ENCODE data around the gene CPNE6.

The CPNE6 gene

DNA sequence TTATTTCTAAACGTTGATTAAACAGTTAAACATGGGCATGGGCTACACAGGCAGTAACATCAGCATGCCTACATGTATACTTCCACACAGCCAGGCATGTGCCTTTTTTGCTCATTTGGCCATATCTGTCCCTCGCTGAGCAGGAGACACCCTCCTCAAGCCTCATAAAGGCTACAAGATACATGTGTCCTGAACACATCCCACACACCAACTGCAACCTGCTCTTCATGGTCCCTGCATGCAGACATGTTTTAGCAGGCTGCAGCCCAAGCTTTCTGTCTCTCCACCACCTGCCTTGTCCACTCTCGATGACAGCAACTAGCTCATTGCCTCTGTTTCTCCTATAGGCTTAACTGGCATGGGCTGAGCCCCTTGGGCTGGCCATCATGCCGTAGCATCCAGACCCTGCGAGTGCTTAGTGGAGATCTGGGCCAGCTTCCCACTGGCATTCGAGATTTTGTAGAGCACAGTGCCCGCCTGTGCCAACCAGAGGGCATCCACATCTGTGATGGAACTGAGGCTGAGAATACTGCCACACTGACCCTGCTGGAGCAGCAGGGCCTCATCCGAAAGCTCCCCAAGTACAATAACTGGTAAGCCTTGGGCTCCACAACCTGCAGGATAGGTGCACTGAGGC is 25.3 kb downstream of the CPNE6 start:
- Mint-ChIP-seq H3K9me3 (no peaks in the 10 kb centered on the region), H3K4me3 (peak overlapping the region; percentile 58 to 81 (median 71)), H3K4me1 (peaks cover 23% of the 10 kb centered on the region), H3K36me3 (ENCODE audit: low read depth) (no peaks in the 10 kb centered on the region), H3K27ac (peak overlapping the region in 1 of 3 experiments; percentile 70), H3K27me3 (ENCODE audit: low read depth) (peaks cover 7% of the 10 kb centered on the region)
- TF ChIP-seq, protein P1, sequence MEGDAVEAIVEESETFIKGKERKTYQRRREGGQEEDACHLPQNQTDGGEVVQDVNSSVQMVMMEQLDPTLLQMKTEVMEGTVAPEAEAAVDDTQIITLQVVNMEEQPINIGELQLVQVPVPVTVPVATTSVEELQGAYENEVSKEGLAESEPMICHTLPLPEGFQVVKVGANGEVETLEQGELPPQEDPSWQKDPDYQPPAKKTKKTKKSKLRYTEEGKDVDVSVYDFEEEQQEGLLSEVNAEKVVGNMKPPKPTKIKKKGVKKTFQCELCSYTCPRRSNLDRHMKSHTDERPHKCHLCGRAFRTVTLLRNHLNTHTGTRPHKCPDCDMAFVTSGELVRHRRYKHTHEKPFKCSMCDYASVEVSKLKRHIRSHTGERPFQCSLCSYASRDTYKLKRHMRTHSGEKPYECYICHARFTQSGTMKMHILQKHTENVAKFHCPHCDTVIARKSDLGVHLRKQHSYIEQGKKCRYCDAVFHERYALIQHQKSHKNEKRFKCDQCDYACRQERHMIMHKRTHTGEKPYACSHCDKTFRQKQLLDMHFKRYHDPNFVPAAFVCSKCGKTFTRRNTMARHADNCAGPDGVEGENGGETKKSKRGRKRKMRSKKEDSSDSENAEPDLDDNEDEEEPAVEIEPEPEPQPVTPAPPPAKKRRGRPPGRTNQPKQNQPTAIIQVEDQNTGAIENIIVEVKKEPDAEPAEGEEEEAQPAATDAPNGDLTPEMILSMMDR (IDR thresholded peaks at IDR 0.05; ENCODE audit: unreplicated experiment in 3 of 3): no peak

DNA sequence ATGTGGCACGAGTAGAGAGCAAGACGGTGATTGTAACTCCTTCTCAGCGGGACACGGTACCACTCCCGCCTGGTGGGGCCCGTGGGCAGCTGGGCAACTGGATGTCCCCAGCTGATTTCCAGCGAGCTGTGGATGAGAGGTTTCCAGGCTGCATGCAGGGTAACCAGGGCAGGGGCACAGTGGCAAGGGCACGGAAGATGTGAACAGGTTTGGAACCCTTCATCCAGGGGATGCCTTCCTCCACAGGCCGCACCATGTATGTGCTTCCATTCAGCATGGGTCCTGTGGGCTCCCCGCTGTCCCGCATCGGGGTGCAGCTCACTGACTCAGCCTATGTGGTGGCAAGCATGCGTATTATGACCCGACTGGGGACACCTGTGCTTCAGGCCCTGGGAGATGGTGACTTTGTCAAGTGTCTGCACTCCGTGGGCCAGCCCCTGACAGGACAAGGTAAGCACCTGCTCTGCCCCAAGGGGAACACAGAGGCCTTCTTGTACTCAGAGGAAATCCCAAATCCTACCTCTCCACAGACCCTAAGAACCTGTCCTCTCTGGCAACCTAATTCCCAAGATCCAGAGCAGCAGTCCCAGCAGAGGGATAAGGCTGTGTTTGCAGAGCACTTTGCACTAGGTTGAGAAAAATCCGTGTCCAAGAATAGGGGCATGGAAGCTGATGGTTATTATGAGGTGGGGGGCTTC is 27.0 kb downstream of the CPNE6 start:
- no peak overlapping the region for H3K27ac Mint-ChIP-seq
- peaks cover 7% of the 10 kb centered on the region for H3K27me3 Mint-ChIP-seq (ENCODE audit: low read depth)
- H3K4me3 Mint-ChIP-seq: no peak overlapping the region
- H3K9me3 Mint-ChIP-seq: no peaks in the 10 kb centered on the region
- H3K36me3 Mint-ChIP-seq (ENCODE audit: low read depth): peaks cover 4% of the 10 kb centered on the region
- peaks cover 15% of the 10 kb centered on the region for H3K4me1 Mint-ChIP-seq
- TF ChIP-seq, protein P1 (IDR thresholded peaks at IDR 0.05; ENCODE audit: unreplicated experiment in 3 of 3): no peak

DNA sequence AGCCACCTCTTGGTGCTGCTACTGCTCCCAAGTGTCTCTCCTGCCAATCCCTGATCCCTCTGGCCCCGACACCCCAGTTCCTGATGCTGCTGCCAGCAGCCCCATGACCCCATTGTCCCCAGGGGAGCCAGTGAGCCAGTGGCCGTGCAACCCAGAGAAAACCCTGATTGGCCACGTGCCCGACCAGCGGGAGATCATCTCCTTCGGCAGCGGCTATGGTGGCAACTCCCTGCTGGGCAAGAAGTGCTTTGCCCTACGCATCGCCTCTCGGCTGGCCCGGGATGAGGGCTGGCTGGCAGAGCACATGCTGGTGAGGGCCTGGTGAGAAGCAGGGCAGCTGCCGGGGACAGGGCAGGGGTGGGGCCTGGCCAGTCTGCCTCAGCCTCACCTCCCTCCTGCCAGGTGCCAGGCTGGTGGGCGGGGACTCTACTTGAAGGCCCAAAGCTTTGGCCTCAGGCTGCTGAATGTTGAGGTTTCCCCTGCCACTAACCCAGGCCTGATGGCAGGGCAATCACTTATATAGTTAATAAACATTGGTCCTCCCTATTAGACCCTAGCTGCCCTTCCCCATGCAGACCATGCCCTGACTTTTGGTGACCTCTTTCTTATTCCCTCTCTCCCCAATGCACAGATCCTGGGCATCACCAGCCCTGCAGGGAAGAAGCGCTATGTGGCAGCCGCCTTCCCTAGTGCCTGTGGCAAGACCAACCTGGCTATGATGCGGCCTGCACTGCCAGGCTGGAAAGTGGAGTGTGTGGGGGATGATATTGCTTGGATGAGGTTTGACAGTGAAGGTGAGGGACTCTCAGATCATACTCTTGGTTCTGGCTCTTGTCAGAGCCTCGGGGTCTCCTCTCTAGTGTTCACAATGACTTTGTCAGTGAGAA is 27.8 kb downstream of the CPNE6 start:
- Mint-ChIP-seq H3K9me3 (no peaks in the 10 kb centered on the region), H3K4me3 (no peak overlapping the region), H3K27ac (no peak overlapping the region), H3K4me1 (peaks cover 15% of the 10 kb centered on the region), H3K36me3 (ENCODE audit: low read depth) (peaks cover 12% of the 10 kb centered on the region), H3K27me3 (ENCODE audit: low read depth) (peaks cover 7% of the 10 kb centered on the region)
- TF ChIP-seq, protein P1 (IDR thresholded peaks at IDR 0.05; ENCODE audit: unreplicated experiment in 3 of 3): no peak

DNA sequence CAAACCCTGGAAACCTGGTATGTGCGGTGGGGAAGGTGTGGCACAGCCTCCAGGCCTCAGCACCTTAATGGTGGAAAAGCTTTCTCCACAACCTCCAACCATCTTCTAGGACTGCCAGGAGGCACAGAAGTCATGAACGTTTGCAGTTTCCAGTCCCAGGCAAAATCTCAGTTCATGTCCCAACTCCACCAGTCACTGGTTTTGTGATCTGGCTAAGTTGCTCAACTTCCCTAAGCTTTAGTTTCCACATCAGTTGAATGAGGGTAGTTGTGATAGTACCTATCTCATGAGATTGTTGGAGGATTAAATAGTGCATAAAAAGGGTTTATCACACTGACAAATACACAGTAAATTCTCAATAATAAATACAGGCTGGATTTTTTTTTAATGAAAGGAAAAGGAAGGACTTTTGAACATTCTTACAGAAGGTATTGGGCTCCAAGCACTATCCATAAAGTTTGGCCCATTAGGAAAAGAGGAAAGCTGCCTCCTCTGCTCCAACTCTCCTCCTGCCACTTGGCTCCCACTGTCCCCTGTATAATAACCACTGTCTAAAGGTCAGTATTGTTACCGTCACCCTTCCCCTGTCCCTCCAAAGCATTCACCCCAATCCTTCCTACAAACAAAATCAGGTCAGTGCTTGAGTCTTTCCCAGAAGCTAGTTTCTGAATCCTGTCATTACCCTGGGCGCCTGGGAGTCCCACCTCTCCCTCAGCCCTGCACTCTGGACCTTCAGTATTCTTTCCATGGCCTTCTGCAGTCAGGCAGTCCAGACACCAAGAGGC is 29.0 kb downstream of the CPNE6 start:
- H3K36me3 Mint-ChIP-seq (ENCODE audit: low read depth): peaks cover 15% of the 10 kb centered on the region
- TF ChIP-seq, protein P1 (IDR thresholded peaks at IDR 0.05; ENCODE audit: unreplicated experiment in 3 of 3): no peak
- peaks cover 4% of the 10 kb centered on the region for H3K4me1 Mint-ChIP-seq
- no peaks in the 10 kb centered on the region for H3K9me3 Mint-ChIP-seq
- peaks cover 4% of the 10 kb centered on the region for H3K27me3 Mint-ChIP-seq (ENCODE audit: low read depth)
- H3K4me3 Mint-ChIP-seq: no peak overlapping the region
- H3K27ac Mint-ChIP-seq: no peak overlapping the region

DNA sequence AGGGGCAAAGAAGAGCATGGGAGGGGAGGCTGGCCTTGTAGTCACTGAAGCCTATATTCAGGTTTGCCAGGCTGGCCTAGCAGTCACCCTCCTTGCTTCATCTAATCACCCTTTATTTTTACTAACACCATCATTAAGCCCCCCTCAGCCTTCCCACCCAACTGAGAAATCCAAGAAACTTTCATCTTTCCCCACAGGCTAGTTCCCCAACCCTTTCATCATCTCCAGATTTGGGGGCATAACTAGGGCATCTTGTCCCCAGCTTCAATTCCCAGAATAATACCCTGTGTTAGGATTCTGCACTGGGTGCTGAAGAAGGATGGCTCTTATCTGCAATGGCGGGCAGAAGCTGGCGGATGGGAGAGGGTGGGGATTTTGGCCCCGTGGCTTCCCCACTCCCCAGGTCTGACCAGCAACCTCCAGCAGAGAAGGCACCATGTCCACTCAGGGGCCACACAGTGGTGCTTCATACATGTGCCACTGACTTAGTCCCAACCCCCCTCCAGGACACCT is 29.7 kb downstream of the CPNE6 start:
- Mint-ChIP-seq H3K9me3 (no peaks in the 10 kb centered on the region), H3K4me1 (no peaks in the 10 kb centered on the region), H3K36me3 (ENCODE audit: low read depth) (peaks cover 15% of the 10 kb centered on the region), H3K4me3 (no peak overlapping the region), H3K27ac (no peak overlapping the region), H3K27me3 (ENCODE audit: low read depth) (no peaks in the 10 kb centered on the region)
- TF ChIP-seq, protein P1 (IDR thresholded peaks at IDR 0.05; ENCODE audit: unreplicated experiment in 3 of 3): no peak

Data from nephron (organoid).